ENCODE measurements around the gene MKI67.

Gene MKI67

DNA sequence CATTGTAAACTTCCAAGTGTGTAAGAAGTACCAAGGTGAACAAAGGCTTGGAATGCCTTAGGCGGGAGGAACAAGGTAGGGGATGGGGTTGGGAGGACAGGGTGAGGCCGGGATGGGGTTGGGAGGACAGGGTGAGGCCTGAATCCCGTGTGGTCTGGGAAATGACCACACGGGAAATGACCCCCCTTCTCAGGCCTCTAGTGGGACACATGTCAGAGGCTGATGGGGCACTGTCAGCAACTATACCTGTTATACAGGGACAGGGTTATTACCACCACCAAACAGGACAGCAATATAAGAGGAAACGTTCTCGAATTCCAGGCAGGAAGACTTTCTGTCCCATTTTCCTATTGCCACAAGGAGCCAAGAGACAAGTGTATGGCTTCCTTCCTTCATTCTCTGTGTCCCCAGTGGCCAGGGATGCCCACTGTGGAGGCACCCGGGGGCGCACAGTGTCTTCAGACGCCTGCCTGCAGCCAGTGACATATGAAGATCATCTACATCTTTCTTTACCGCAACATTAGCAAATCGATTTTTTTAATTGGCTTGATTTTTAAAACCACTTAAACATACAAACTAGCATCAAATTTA lies 1.3 kb downstream of the MKI67 start:
- TF ChIP-seq, protein P1, sequence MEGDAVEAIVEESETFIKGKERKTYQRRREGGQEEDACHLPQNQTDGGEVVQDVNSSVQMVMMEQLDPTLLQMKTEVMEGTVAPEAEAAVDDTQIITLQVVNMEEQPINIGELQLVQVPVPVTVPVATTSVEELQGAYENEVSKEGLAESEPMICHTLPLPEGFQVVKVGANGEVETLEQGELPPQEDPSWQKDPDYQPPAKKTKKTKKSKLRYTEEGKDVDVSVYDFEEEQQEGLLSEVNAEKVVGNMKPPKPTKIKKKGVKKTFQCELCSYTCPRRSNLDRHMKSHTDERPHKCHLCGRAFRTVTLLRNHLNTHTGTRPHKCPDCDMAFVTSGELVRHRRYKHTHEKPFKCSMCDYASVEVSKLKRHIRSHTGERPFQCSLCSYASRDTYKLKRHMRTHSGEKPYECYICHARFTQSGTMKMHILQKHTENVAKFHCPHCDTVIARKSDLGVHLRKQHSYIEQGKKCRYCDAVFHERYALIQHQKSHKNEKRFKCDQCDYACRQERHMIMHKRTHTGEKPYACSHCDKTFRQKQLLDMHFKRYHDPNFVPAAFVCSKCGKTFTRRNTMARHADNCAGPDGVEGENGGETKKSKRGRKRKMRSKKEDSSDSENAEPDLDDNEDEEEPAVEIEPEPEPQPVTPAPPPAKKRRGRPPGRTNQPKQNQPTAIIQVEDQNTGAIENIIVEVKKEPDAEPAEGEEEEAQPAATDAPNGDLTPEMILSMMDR (IDR thresholded peaks at IDR 0.05; ENCODE audit: low read depth, low read length), result no peak
- peak overlapping the region; percentile 84 for H3K4me3 ChIP-seq (ENCODE audit: low read depth, low read length)

DNA sequence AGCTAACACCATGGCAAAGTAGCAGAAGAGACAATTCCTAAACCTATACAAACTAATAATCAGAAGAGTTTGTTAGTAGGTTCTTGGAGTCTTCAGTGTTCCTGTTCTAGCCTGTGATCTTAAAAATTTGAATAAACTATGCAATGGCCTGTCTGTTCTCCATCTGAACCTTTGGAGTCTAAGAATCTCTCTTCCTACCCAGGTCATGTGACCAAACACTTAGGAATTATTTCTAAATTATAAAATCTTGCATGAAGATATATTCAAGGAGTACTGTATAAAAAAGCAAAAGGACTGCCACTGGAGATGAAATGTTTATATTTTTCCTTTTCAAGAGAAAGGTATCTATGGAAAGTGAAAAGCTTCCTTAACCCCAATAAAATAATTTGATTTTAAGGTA lies 2.4 kb downstream of the MKI67 start:
- H3K4me3 ChIP-seq (ENCODE audit: low read depth, low read length), result peak overlapping the region; percentile 84
- TF ChIP-seq, protein P1 (IDR thresholded peaks at IDR 0.05; ENCODE audit: low read depth, low read length), result no peak

DNA sequence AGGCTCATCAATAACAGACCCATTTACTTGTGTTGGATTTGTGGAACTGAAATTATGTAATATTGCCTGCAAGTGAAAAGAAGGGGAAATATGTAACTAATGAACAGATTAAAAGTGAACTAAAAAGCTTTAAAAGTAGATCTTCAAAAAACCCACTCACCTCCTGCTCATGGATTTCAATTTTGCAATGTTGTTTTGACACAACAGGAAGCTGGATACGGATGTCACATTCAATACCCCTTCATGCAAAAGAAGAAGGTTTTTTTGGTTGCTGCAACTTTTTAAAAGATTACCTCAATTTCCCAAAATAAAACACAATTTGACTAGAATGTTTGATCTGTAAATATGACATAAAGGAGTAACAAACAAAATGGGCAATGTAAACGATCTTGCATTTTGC lies 3.3 kb downstream of the MKI67 start:
- TF ChIP-seq, protein P1 (IDR thresholded peaks at IDR 0.05; ENCODE audit: low read depth, low read length), result no peak
- no peak overlapping the region for H3K4me3 ChIP-seq (ENCODE audit: low read depth, low read length)

DNA sequence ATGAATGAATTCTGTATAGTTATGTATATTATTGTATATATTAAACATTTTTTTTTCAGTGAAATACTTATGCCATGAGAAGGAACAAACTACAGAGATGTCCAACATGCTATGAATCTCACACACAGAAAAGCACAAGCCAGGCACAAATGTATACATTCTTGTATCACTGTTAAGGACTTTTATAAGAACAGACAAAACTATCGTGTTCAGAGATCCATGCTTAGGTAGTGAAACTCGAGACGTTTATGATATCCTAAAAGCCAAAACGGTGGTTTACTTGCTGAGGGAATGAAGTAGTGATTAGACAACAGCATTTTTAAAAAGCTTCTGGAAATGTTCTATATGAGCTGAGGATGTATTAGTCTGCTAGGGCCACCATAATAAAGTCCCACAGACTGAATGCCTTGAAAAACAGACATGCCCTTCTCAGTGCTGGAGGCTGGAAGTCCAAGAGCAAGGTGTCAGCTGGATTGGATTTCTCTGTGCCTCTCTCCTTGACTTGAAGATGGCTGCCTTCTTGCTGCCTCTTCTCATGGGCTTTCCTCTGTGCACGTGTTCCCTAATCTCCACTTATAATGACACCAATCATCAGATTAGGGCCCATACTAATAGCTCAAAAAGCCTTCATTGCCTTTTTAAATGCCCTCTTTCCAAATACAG lies 4.3 kb downstream of the MKI67 start:
- H3K4me3 ChIP-seq (ENCODE audit: low read depth, low read length), result no peak overlapping the region

DNA sequence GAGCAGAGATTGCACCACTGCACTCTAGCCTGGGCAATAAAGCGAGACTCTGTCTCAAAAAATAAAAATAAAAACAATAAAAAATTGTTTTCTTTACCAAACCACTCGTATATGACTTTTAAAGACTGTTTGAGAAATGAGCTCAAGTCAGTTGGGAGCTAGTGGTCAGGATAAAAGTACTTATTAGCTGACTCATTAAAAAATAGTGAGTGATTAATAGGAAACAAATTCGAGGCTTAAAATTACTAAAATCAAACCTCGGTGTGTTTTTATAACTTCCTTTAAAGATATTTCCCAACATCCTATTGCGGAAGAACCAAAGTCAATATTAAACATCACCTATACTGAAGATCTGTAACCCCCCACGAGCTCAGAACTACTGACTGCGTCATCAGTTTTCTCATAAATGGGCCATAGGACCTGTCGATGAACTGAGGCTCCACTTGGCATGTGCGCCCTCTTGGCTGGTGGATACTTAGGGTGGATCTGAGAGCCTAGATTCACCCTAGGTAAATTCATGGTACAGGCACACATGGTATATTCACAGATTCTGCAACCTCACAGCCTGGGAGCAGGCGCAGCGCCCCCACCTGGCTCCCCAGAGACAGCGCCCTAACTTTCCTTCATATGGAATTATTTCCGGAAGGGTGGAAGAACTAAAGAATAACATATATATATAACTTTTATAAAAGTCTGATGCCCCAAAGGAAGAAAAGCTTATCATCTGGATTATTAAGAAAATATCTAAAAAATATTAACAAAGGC lies 9.2 kb downstream of the MKI67 start:
- H3K4me3 ChIP-seq (ENCODE audit: low read depth, low read length), result no peak overlapping the region
- TF ChIP-seq, protein P1 (IDR thresholded peaks at IDR 0.05; ENCODE audit: low read depth, low read length), result no peak

More for the DNA sequence above, 4.3 kb downstream of the MKI67 start:
- TF ChIP-seq, protein P1 (IDR thresholded peaks at IDR 0.05; ENCODE audit: low read depth, low read length), result no peak

DNA sequence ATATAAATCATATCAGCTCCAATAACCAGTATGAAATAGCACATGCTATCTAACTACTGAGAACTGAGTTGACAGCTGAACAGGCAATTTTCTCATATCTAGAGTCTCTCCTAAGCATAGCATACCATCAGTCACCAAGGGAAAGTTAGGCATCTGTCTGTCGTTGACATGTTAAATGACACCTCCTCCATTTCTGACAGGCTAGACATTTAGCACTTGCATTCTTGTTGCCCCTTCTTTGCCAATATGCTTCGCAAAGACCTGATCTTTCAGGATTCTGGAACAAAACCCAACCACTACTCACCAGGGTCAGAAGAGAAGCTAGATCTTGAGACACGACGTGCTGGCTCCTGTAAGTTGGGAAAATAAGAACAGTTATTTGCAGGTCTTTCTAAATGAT lies 10.0 kb downstream of the MKI67 start:
- TF ChIP-seq, protein P1 (IDR thresholded peaks at IDR 0.05; ENCODE audit: low read depth, low read length), result no peak
- no peak overlapping the region for H3K4me3 ChIP-seq (ENCODE audit: low read depth, low read length)

DNA sequence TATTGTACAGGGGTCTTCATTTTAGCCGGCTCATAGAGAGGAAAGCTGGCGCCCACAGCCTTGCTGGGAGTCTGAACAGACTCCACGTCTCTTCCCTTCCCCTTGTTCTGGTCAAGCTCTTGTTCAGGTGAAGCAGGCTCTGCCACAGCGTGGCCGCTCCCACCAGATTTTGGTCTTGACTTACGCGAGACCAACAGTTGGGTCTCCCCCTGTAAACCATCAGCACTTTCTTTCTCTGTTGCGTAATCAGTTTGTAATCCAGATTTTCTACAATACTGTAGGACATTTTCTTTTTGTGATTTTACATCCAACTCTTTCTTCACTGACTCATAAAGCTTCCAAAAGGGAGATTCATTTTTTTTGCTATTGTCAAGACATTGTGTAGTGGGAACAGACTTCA lies 10.9 kb downstream of the MKI67 start:
- H3K4me3 ChIP-seq (ENCODE audit: low read depth, low read length), result no peak overlapping the region
- TF ChIP-seq, protein P1 (IDR thresholded peaks at IDR 0.05; ENCODE audit: low read depth, low read length), result no peak

Data from WI38 (cell line).